22Rv1 (cell line): ENCODE data around the gene RAX2.
"Not testable (repeated sequence)": the region's sequence is repeated elsewhere in the genome, so short reads cannot be mapped to it uniquely, and the experiment has no call there.

ENCODE experiments used
- H3K27ac ChIP-seq: fragments of 450-650 bp; 2 replicates; pipeline ENCODE4 v1.5.1; 2017
- CTCF ChIP-seq: fragments of 450-650 bp; IDR thresholded peaks from 2 replicates; pipeline ENCODE4 v1.5.1; 2017; ENCODE audit warnings: mild to moderate bottlenecking
- ZFX ChIP-seq: fragments of 450-650 bp; IDR thresholded peaks from 2 replicates; pipeline ENCODE4 v1.6.1; 2017; ENCODE audit warnings: antibody characterized with exemption, borderline replicate concordance

Gene RAX2

GRCh38 chr19:3762130-3762473 lies 9.9 kb downstream of the RAX2 start:
- no peak for TF ChIP-seq CTCF
- TF ChIP-seq ZFX, result no peak
- H3K27ac ChIP-seq, result peak overlapping the region; percentile 92

GRCh38 chr19:3761382-3762129 lies 10.5 kb downstream of the RAX2 start, which contains the start of gene APBA3:
Gene APBA3, minus strand, starts transcription at chr19:3761692. Its CDS starts 1,428 bp downstream, at chr19:3760264.
- peak; percentile 89 for TF ChIP-seq CTCF
- no peak for TF ChIP-seq ZFX
- H3K27ac ChIP-seq, result peak within 1 kb of the TSS; percentile 92

- H3K27ac ChIP-seq, result peak overlapping the region; percentile 92
- TF ChIP-seq ZFX (no peak), CTCF (no peak)
Measured at GRCh38 chr19:3760871-3761361, 11.1 kb downstream of the RAX2 start.

- TF ChIP-seq ZFX (no peak), CTCF (no peak)
- no peak overlapping the region for H3K27ac ChIP-seq
Measured at GRCh38 chr19:3759482-3760254, 12.4 kb downstream of the RAX2 start.

- not testable (repeated sequence) for H3K27ac ChIP-seq
Measured at GRCh38 chr19:3758297-3758696, 13.7 kb downstream of the RAX2 start.

- not testable (repeated sequence) for H3K27ac ChIP-seq
Measured at GRCh38 chr19:3757705-3758104, 14.3 kb downstream of the RAX2 start.

GRCh38 chr19:3753631-3754410 lies 18.2 kb downstream of the RAX2 start:
- H3K27ac ChIP-seq, result no peak overlapping the region
- TF ChIP-seq CTCF (no peak), ZFX (no peak)

GRCh38 chr19:3752492-3752891 lies 19.5 kb downstream of the RAX2 start:
- no peak overlapping the region for H3K27ac ChIP-seq
- TF ChIP-seq CTCF (no peak), ZFX (no peak)
